Hepatocyte (in vitro differentiated cells): ENCODE results near the gene ELAVL4.

Experiments
- CTCF ChIP-seq: fragments of 200-600 bp; sonication (generic); IDR thresholded peaks from 2 replicates; pipeline ENCODE4 v1.5.1; 2016; ENCODE audit warnings: antibody characterized with exemption, mild to moderate bottlenecking; ENCODE audit not compliant: poor library complexity
- EZH2 ChIP-seq: fragments of 200-600 bp; sonication (generic); IDR thresholded peaks from 2 replicates; pipeline ENCODE4 v1.6.1; 2016; ENCODE audit warnings: antibody characterized with exemption, mild to moderate bottlenecking, borderline replicate concordance
- EZH2phosphoT487 ChIP-seq: fragments of 200-600 bp; sonication (generic); IDR thresholded peaks from one replicate; pipeline ENCODE4 v1.6.1; 2018; ENCODE audit warnings: antibody characterized with exemption, mild to moderate bottlenecking, low read depth, moderate library complexity; ENCODE audit not compliant: unreplicated experiment, severe bottlenecking

DNA sequence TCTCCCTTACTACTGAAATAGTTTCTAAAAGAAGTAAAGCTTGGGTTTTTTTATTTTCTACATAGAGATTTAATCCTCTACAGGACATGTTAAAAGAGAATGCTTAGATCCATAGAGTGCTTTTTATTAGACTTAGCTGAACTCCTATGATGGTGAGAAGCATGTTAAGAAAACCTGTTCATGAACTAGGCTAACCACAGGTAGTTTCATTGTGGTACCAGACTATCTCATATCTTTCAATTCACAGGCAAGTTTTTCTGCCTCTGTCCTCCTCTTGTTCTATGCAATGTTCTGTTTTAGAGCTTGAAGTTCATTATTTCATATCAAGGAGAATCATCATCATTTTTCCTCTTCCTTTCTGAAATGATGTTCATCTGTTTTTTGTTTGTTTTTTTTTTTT, 65.4 kb downstream of the ELAVL4 start:
- TF ChIP-seq CTCF (no peak), EZH2 (no peak), EZH2phosphoT487 (no peak)
